ENCODE measurements around the gene GABRG3. TPM values are rescaled to one million over a fixed set of nuclear protein-coding genes. Genes with fewer than 3 reads are reported as not detected.
"Not testable (repeated sequence)": the region's sequence is repeated elsewhere in the genome, so short reads cannot be mapped to it uniquely, and the experiment has no call there.

The GABRG3 gene
- total and polyA plus RNA-seq, 2 donors: 0.71 to 2.0 TPM

DNA sequence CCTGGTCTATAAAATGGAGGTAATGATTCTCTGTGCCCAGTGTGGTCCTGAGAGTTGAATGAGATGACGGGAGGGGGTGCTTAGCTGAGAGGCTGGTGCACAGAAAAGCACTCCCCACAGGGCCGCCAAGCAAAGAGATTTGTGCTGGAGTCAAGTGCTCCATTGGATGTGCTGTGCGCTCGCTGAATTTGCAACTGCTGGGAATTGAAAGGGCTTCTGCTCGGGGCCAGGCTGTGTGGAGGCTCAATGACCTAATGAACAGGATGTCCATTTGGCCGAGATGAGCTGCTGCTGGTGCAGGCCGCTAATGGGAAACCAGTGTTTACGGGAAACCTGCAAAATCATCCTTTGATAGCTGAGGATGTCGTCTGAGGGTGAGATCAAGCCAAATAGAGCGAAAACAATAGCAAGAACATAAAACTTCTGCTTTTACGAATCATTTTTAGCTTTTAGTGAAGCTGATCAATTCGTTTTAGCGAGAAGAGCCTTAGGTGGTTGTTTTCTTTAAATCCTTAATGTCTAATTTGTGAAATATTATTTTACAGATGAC lies 211.7 kb downstream of the GABRG3 start:
- DNase-seq (ENCODE audit: low read depth in 6 of 9, low spot score in 9 of 9): no peak

DNA sequence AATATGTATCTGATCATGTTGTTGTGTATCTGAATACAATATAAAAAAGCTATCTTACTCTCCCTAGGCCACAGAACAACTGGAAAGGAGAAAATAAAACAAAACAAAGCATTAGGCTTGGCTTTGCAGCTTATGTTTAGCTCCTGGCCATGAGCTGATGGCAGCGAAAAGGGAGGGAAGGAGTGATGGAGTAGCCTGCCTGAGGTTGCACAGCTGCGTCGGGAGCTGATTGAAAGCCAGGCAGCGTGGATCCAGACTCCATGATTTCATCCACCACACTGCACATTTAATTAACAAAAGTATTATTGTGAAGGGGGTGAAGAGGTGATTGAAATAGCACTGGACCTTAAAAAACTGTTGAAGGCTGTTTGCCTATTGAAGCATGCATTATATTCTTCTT lies 212.2 kb downstream of the GABRG3 start:
- Histone ChIP-seq H3K36me3 (ENCODE audit: control insufficient read depth in 2 of 2, insufficient read depth in 2 of 2, low read length in 1 of 2) (no peaks in the 10 kb centered on the region), H3K27me3 (ENCODE audit: control insufficient read depth in 2 of 2, insufficient read depth in 1 of 2, low read length in 1 of 2) (no peaks in the 10 kb centered on the region), H3K4me3 (ENCODE audit: low read length in 2 of 2) (no peak overlapping the region), H3K4me1 (ENCODE audit: control insufficient read depth in 2 of 2, insufficient read depth in 2 of 2, low read length in 2 of 2) (no peaks in the 10 kb centered on the region), H3K9me3 (ENCODE audit: control insufficient read depth in 2 of 2, insufficient read depth in 1 of 2, low read length in 1 of 2) (no peaks in the 10 kb centered on the region), H3K27ac (ENCODE audit: low read depth in 1 of 2, low read length in 1 of 2) (no peak overlapping the region)
- WGBS: 94% methylated on average over 4 of the region's 4 CpGs
- no peak for DNase-seq (ENCODE audit: low read depth in 6 of 9, low spot score in 9 of 9)

More for the DNA sequence above, 211.7 kb downstream of the GABRG3 start:
- H3K36me3 ChIP-seq (ENCODE audit: control insufficient read depth in 2 of 2, insufficient read depth in 2 of 2, low read length in 1 of 2): no peaks in the 10 kb centered on the region
- H3K4me1 ChIP-seq (ENCODE audit: control insufficient read depth in 2 of 2, insufficient read depth in 2 of 2, low read length in 2 of 2): no peaks in the 10 kb centered on the region
- H3K9me3 ChIP-seq (ENCODE audit: control insufficient read depth in 2 of 2, insufficient read depth in 1 of 2, low read length in 1 of 2): no peaks in the 10 kb centered on the region
- H3K27ac ChIP-seq (ENCODE audit: low read depth in 1 of 2, low read length in 1 of 2): no peak overlapping the region
- WGBS: 85% methylated on average over 13 of the region's 13 CpGs
- no peak overlapping the region for H3K4me3 ChIP-seq (ENCODE audit: low read length in 2 of 2)
- no peaks in the 10 kb centered on the region for H3K27me3 ChIP-seq (ENCODE audit: control insufficient read depth in 2 of 2, insufficient read depth in 1 of 2, low read length in 1 of 2)

DNA sequence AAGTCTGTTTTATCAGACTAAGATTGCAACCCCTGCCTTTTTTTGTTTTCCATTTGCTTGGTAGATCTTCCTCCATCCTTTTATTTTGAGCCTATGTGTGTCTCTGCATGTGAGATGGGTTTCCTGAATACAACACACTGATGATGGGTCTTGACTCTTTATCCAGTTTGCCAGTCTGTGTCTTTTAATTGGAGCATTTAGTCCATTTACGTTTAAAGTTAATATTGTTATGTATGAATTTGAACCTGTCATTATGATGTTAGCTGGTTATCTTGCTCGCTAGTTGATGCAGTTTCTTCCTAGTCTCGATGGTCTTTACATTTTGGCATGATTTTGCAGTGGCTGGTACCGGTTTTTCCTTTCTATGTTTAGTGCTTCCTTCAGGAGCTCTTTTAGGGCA lies 220.5 kb downstream of the GABRG3 start:
- not testable (repeated sequence) for H3K36me3 ChIP-seq (ENCODE audit: control insufficient read depth in 2 of 2, insufficient read depth in 2 of 2, low read length in 1 of 2); H3K4me1 ChIP-seq (ENCODE audit: control insufficient read depth in 2 of 2, insufficient read depth in 2 of 2, low read length in 2 of 2); H3K9me3 ChIP-seq (ENCODE audit: control insufficient read depth in 2 of 2, insufficient read depth in 1 of 2, low read length in 1 of 2); H3K4me3 ChIP-seq (ENCODE audit: low read length in 2 of 2); DNase-seq (ENCODE audit: low read depth in 6 of 9, low spot score in 9 of 9); H3K27ac ChIP-seq (ENCODE audit: low read depth in 1 of 2, low read length in 1 of 2); H3K27me3 ChIP-seq (ENCODE audit: control insufficient read depth in 2 of 2, insufficient read depth in 1 of 2, low read length in 1 of 2)
- 86% methylated on average over 4 of the region's 4 CpGs for WGBS

DNA sequence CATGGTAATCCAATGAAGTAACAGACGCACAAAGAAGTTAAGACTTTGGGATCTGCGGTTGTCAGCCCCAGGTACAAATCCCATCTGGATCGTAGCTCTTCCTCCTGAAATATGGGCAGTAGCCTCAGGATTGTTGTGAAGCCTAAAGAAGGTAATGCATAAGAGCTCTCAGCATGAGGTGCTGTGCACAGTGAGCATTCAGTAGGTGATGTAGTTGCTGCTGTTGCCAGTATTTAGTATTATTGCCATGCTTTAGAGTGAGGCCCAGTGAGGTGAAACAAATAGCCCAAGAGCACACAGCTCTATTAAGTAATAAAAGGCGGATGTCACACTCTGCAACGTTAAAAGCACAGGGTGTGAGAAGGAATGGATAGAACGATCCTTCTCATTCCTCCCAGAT lies 225.7 kb downstream of the GABRG3 start:
- 83% methylated on average over 6 of the region's 6 CpGs for WGBS
- H3K4me3 ChIP-seq (ENCODE audit: low read length in 2 of 2): no peak overlapping the region

DNA sequence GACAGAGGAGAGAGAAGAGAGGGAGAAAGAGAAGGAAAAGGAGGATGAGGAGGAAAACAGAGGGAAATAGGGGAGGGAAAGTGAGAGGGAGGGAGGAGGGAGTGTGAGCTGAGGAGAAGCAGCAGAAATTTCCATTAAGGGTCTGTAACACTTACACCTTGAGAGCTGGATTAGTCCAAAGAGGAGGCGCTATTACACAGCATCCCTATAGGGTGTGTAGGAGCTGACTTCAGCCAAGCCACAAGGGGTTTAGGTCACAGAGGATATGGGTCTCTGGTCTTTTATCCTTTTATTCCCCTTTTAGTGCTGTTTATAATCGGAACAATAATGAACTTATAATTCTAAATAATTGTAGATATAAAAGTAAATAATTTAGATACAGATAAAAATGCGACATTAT lies 230.4 kb downstream of the GABRG3 start:
- H3K4me1 ChIP-seq (ENCODE audit: control insufficient read depth in 2 of 2, insufficient read depth in 2 of 2, low read length in 2 of 2): no peaks in the 10 kb centered on the region
- H3K36me3 ChIP-seq (ENCODE audit: control insufficient read depth in 2 of 2, insufficient read depth in 2 of 2, low read length in 1 of 2): no peaks in the 10 kb centered on the region
- no peak overlapping the region for H3K27ac ChIP-seq (ENCODE audit: low read depth in 1 of 2, low read length in 1 of 2)
- DNase-seq (ENCODE audit: low read depth in 6 of 9, low spot score in 9 of 9): no peak
- H3K9me3 ChIP-seq (ENCODE audit: control insufficient read depth in 2 of 2, insufficient read depth in 1 of 2, low read length in 1 of 2): peaks cover 0 to 2% of the 10 kb centered on the region in 2 donors
- no peak overlapping the region for H3K4me3 ChIP-seq (ENCODE audit: low read length in 2 of 2)
- no peaks in the 10 kb centered on the region for H3K27me3 ChIP-seq (ENCODE audit: control insufficient read depth in 2 of 2, insufficient read depth in 1 of 2, low read length in 1 of 2)
- 94% methylated on average over 3 of the region's 3 CpGs for WGBS

More for the DNA sequence above, 225.7 kb downstream of the GABRG3 start:
- Histone ChIP-seq H3K36me3 (ENCODE audit: control insufficient read depth in 2 of 2, insufficient read depth in 2 of 2, low read length in 1 of 2) (no peaks in the 10 kb centered on the region), H3K27ac (ENCODE audit: low read depth in 1 of 2, low read length in 1 of 2) (no peak overlapping the region), H3K27me3 (ENCODE audit: control insufficient read depth in 2 of 2, insufficient read depth in 1 of 2, low read length in 1 of 2) (no peaks in the 10 kb centered on the region), H3K9me3 (ENCODE audit: control insufficient read depth in 2 of 2, insufficient read depth in 1 of 2, low read length in 1 of 2) (peaks cover 0 to 2% of the 10 kb centered on the region in 2 donors), H3K4me1 (ENCODE audit: control insufficient read depth in 2 of 2, insufficient read depth in 2 of 2, low read length in 2 of 2) (no peaks in the 10 kb centered on the region)
- no peak for DNase-seq (ENCODE audit: low read depth in 6 of 9, low spot score in 9 of 9)

DNA sequence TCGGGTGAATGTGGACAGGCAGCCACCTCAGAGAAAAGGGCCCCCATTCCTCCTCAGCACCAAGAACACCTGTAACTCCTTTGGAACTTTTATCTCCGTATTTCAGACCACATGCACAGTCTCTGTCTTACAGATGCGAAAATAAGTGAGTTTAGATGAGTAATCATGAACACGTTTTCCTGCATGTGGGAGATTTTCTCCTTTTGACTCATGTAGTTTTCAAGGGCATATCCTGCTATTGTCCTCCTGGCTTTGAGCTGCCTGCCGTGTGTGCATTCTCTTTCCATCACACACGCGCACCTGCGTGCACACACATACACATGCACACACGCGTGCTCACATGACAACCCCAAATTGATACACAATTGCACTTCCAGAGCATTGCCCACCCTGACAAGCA lies 239.2 kb downstream of the GABRG3 start:
- Histone ChIP-seq H3K4me3 (ENCODE audit: low read length in 2 of 2) (no peak overlapping the region), H3K27me3 (ENCODE audit: control insufficient read depth in 2 of 2, insufficient read depth in 1 of 2, low read length in 1 of 2) (no peaks in the 10 kb centered on the region), H3K4me1 (ENCODE audit: control insufficient read depth in 2 of 2, insufficient read depth in 2 of 2, low read length in 2 of 2) (no peaks in the 10 kb centered on the region), H3K36me3 (ENCODE audit: control insufficient read depth in 2 of 2, insufficient read depth in 2 of 2, low read length in 1 of 2) (no peaks in the 10 kb centered on the region), H3K27ac (ENCODE audit: low read depth in 1 of 2, low read length in 1 of 2) (no peak overlapping the region), H3K9me3 (ENCODE audit: control insufficient read depth in 2 of 2, insufficient read depth in 1 of 2, low read length in 1 of 2) (peaks cover 0 to 17% of the 10 kb centered on the region in 2 donors)
- WGBS: 94% methylated on average over 10 of the region's 10 CpGs
- no peak for DNase-seq (ENCODE audit: low read depth in 6 of 9, low spot score in 9 of 9)

DNA sequence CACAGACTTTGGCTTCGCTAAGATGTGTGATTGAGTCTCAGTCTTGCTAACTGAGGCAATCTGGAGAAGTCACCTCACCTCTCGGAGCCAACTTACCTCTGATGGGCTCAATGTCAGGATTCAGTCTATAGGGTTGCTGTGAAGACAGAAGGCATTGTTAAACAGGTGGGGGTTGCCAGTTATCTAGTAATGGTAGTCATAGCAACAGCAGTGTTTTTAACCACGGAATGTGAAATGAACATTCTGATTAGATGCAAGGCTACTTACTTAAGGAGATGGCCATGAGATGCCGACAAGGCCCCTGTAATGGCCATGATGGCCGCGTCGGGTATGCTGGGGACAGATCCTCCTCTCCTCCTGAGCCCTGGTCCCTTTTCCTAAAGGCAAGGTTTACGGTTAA lies 243.1 kb downstream of the GABRG3 start:
- no peaks in the 10 kb centered on the region for H3K36me3 ChIP-seq (ENCODE audit: control insufficient read depth in 2 of 2, insufficient read depth in 2 of 2, low read length in 1 of 2)
- H3K9me3 ChIP-seq (ENCODE audit: control insufficient read depth in 2 of 2, insufficient read depth in 1 of 2, low read length in 1 of 2): peaks cover 3 to 18% of the 10 kb centered on the region in 2 donors
- no peaks in the 10 kb centered on the region for H3K27me3 ChIP-seq (ENCODE audit: control insufficient read depth in 2 of 2, insufficient read depth in 1 of 2, low read length in 1 of 2)
- no peaks in the 10 kb centered on the region for H3K4me1 ChIP-seq (ENCODE audit: control insufficient read depth in 2 of 2, insufficient read depth in 2 of 2, low read length in 2 of 2)
- no peak for DNase-seq (ENCODE audit: low read depth in 6 of 9, low spot score in 9 of 9)
- WGBS: 91% methylated on average over 8 of the region's 8 CpGs
- H3K27ac ChIP-seq (ENCODE audit: low read depth in 1 of 2, low read length in 1 of 2): no peak overlapping the region
- no peak overlapping the region for H3K4me3 ChIP-seq (ENCODE audit: low read length in 2 of 2)

DNA sequence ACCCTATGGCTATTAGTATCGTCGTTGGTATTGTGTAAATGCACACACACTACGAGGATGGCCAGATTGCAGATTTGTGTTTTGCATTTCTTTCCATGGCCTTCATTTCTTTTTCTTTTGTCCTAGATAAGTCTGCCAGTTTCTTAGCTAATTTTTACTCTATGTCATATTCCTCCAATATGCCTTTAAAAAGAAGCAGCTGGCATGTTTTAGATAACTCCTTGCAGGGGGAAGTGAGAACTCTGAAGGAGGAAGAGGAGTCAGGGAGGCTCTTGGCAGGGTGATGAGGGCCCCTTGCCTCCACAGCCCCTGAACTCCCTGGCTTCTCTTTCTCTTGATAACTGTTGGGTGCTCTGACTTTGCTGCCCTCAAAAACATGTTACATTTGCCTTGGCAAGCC lies 244.0 kb downstream of the GABRG3 start:
- 90% methylated on average over 3 of the region's 3 CpGs for WGBS
- Histone ChIP-seq H3K4me1 (ENCODE audit: control insufficient read depth in 2 of 2, insufficient read depth in 2 of 2, low read length in 2 of 2) (no peaks in the 10 kb centered on the region), H3K27ac (ENCODE audit: low read depth in 1 of 2, low read length in 1 of 2) (no peak overlapping the region), H3K27me3 (ENCODE audit: control insufficient read depth in 2 of 2, insufficient read depth in 1 of 2, low read length in 1 of 2) (no peaks in the 10 kb centered on the region), H3K4me3 (ENCODE audit: low read length in 2 of 2) (no peak overlapping the region), H3K36me3 (ENCODE audit: control insufficient read depth in 2 of 2, insufficient read depth in 2 of 2, low read length in 1 of 2) (no peaks in the 10 kb centered on the region), H3K9me3 (ENCODE audit: control insufficient read depth in 2 of 2, insufficient read depth in 1 of 2, low read length in 1 of 2) (peaks cover 5 to 18% of the 10 kb centered on the region in 2 donors)
- DNase-seq (ENCODE audit: low read depth in 6 of 9, low spot score in 9 of 9): no peak

DNA sequence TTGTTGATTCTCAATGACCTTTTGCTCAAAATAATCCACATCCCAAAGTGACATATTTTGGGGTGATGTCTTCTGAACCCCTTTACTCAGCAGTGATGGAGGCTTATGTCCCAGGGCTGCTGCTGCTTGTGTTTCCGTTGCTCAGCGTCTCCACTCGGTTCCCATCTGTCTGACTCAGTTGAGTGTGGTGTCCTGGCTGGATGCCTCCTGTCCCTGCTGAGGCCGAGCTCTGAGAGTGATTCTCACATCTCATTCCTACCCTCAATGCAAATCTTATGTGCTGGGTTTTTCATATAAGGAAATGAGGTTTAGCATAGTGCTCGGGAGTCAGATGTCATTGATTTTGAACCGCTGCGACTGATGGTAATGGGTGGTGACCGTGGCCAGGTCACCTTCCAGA lies 247.4 kb downstream of the GABRG3 start:
- H3K36me3 ChIP-seq (ENCODE audit: control insufficient read depth in 2 of 2, insufficient read depth in 2 of 2, low read length in 1 of 2): no peaks in the 10 kb centered on the region
- H3K9me3 ChIP-seq (ENCODE audit: control insufficient read depth in 2 of 2, insufficient read depth in 1 of 2, low read length in 1 of 2): peaks cover 5 to 15% of the 10 kb centered on the region in 2 donors
- no peak for DNase-seq (ENCODE audit: low read depth in 6 of 9, low spot score in 9 of 9)
- H3K27me3 ChIP-seq (ENCODE audit: control insufficient read depth in 2 of 2, insufficient read depth in 1 of 2, low read length in 1 of 2): no peaks in the 10 kb centered on the region
- H3K4me1 ChIP-seq (ENCODE audit: control insufficient read depth in 2 of 2, insufficient read depth in 2 of 2, low read length in 2 of 2): no peaks in the 10 kb centered on the region
- 91% methylated on average over 8 of the region's 8 CpGs for WGBS
- H3K27ac ChIP-seq (ENCODE audit: low read depth in 1 of 2, low read length in 1 of 2): no peak overlapping the region
- H3K4me3 ChIP-seq (ENCODE audit: low read length in 2 of 2): no peak overlapping the region

DNA sequence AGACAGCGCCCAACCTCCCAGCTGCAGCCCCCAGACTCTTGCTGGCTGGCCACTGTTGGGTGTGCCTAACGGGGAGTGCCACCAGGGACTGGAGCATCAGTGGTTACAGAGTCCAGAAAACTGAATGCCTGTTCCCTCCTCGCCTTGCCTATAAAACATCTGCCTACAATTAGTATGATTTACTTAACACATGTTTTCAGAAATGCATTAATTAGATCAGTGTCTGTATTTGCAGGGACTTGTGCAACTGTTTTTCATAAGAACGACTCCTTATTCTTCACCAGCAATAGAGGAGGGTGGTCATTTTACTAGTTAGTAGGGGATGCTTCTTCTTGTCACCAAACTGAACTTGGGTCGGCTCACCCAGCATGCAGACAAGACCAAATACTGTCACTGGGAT lies 248.7 kb downstream of the GABRG3 start:
- 93% methylated on average over 5 of the region's 5 CpGs for WGBS

More for the DNA sequence above, 248.7 kb downstream of the GABRG3 start:
- Histone ChIP-seq H3K36me3 (ENCODE audit: control insufficient read depth in 2 of 2, insufficient read depth in 2 of 2, low read length in 1 of 2) (no peaks in the 10 kb centered on the region), H3K27me3 (ENCODE audit: control insufficient read depth in 2 of 2, insufficient read depth in 1 of 2, low read length in 1 of 2) (no peaks in the 10 kb centered on the region), H3K27ac (ENCODE audit: low read depth in 1 of 2, low read length in 1 of 2) (no peak overlapping the region), H3K9me3 (ENCODE audit: control insufficient read depth in 2 of 2, insufficient read depth in 1 of 2, low read length in 1 of 2) (peaks cover 5 to 15% of the 10 kb centered on the region in 2 donors), H3K4me1 (ENCODE audit: control insufficient read depth in 2 of 2, insufficient read depth in 2 of 2, low read length in 2 of 2) (no peaks in the 10 kb centered on the region), H3K4me3 (ENCODE audit: low read length in 2 of 2) (no peak overlapping the region)
- no peak for DNase-seq (ENCODE audit: low read depth in 6 of 9, low spot score in 9 of 9)
